Measurements from ENCODE around the gene PKP2.

DNA sequence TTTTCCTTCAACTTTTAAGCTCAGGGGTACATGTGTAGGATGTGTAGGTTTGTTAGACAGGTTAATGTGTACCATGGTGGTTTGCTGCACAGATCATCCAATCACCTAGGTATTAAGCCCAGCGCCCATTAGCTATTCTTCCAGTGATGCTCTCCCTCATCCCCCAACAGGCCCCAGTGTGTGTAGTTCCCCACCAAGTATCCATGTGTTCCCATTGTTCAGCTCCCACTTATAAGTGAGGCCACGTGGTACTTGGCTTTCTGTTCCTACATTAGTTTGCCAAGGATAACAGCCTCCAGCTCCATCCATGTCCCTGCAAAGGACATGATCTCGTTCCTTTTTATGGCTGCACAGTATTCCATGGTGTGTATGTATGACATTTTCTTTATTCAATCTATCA lies 92.3 kb downstream of the PKP2 start:
- TF ChIP-seq POLR2AphosphoS5 (IDR thresholded peaks at IDR 0.05) = no peak
- TF ChIP-seq, protein P1, sequence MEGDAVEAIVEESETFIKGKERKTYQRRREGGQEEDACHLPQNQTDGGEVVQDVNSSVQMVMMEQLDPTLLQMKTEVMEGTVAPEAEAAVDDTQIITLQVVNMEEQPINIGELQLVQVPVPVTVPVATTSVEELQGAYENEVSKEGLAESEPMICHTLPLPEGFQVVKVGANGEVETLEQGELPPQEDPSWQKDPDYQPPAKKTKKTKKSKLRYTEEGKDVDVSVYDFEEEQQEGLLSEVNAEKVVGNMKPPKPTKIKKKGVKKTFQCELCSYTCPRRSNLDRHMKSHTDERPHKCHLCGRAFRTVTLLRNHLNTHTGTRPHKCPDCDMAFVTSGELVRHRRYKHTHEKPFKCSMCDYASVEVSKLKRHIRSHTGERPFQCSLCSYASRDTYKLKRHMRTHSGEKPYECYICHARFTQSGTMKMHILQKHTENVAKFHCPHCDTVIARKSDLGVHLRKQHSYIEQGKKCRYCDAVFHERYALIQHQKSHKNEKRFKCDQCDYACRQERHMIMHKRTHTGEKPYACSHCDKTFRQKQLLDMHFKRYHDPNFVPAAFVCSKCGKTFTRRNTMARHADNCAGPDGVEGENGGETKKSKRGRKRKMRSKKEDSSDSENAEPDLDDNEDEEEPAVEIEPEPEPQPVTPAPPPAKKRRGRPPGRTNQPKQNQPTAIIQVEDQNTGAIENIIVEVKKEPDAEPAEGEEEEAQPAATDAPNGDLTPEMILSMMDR (IDR thresholded peaks at IDR 0.05) = no peak

Data from prostate gland (tissue), 2 donors.